Endothelial cell (in vitro differentiated cells): ENCODE data around the gene KCNMA1. TPM values are rescaled to one million over a fixed set of nuclear protein-coding genes. Genes with fewer than 3 reads are reported as not detected.

Experiments used
- DNase-seq: peaks from one replicate; pipeline ENCODE4 v3.0.0; 2021; ENCODE audit warnings: low spot score
- H3K27ac Mint-ChIP-seq: one replicate; pipeline ENCODE4 v1.8.0; 2021; ENCODE audit warnings: mixed read lengths, inconsistent platforms; ENCODE audit not compliant: unreplicated experiment
- H3K27me3 Mint-ChIP-seq: one replicate; pipeline ENCODE4 v1.8.0; 2021; ENCODE audit warnings: mild to moderate bottlenecking, moderate library complexity, mixed read lengths, inconsistent platforms; ENCODE audit not compliant: unreplicated experiment
- H3K36me3 Mint-ChIP-seq: one replicate; pipeline ENCODE4 v1.8.0; 2021; ENCODE audit warnings: mild to moderate bottlenecking, low read depth, mixed read lengths, inconsistent platforms; ENCODE audit not compliant: unreplicated experiment
- H3K4me1 Mint-ChIP-seq: one replicate; pipeline ENCODE4 v1.8.0; 2021; ENCODE audit warnings: mild to moderate bottlenecking, mixed read lengths, inconsistent platforms; ENCODE audit not compliant: unreplicated experiment
- H3K4me3 Mint-ChIP-seq: one replicate; pipeline ENCODE4 v1.8.0; 2021; ENCODE audit warnings: mild to moderate bottlenecking, mixed read lengths, inconsistent platforms; ENCODE audit not compliant: unreplicated experiment
- H3K9me3 Mint-ChIP-seq: one replicate; pipeline ENCODE4 v1.8.0; 2021; ENCODE audit warnings: mixed read lengths, inconsistent platforms; ENCODE audit not compliant: unreplicated experiment
- CTCF ChIP-seq: fragments of 200-600 bp; sonication (generic); IDR thresholded peaks from one replicate; pipeline ENCODE4 v1.5.0; 2021; ENCODE audit warnings: antibody characterized with exemption; ENCODE audit not compliant: unreplicated experiment
- total RNA-seq: library from RNA; stranded (reverse); fragmentation: NEBNext Ultra II Directional; extraction: Animal tissue kit (Norgen Biotek cat#: 25700); gene quantifications from one replicate; pipeline ENCODE4 v1.2.1, GENCODE V29; 2021; ENCODE audit not compliant: unreplicated experiment

Gene KCNMA1
- total RNA-seq, 1 donor from 2014 or later = 5.1 TPM

- H3K27ac Mint-ChIP-seq = no peak overlapping the region
- H3K27me3 Mint-ChIP-seq = no peaks in the 10 kb centered on the region
- DNase-seq = no peak
- no peak overlapping the region for H3K4me3 Mint-ChIP-seq
- TF ChIP-seq CTCF = no peak
- H3K4me1 Mint-ChIP-seq = peaks cover 25% of the 10 kb centered on the region
- H3K9me3 Mint-ChIP-seq = no peaks in the 10 kb centered on the region
- H3K36me3 Mint-ChIP-seq = no peaks in the 10 kb centered on the region
Measured at GRCh38 chr10:77385315-77385714, 252.3 kb downstream of the KCNMA1 start.

GRCh38 chr10:77383861-77384553 lies 253.6 kb downstream of the KCNMA1 start:
- no peak overlapping the region for H3K27ac Mint-ChIP-seq
- H3K27me3 Mint-ChIP-seq = no peaks in the 10 kb centered on the region
- peaks cover 35% of the 10 kb centered on the region for H3K4me1 Mint-ChIP-seq
- H3K4me3 Mint-ChIP-seq = no peak overlapping the region
- no peak for TF ChIP-seq CTCF
- no peaks in the 10 kb centered on the region for H3K36me3 Mint-ChIP-seq
- no peaks in the 10 kb centered on the region for H3K9me3 Mint-ChIP-seq
- no peak for DNase-seq

GRCh38 chr10:77381750-77382149 lies 255.9 kb downstream of the KCNMA1 start:
- Mint-ChIP-seq H3K9me3 (no peaks in the 10 kb centered on the region), H3K27me3 (no peaks in the 10 kb centered on the region), H3K4me3 (no peak overlapping the region), H3K27ac (no peak overlapping the region), H3K4me1 (peaks cover 40% of the 10 kb centered on the region), H3K36me3 (no peaks in the 10 kb centered on the region)
- TF ChIP-seq CTCF = no peak
- DNase-seq = no peak

- TF ChIP-seq CTCF = no peak
- H3K4me3 Mint-ChIP-seq = no peak overlapping the region
- H3K27me3 Mint-ChIP-seq = no peaks in the 10 kb centered on the region
- H3K4me1 Mint-ChIP-seq = peaks cover 35% of the 10 kb centered on the region
- DNase-seq = no peak
- no peak overlapping the region for H3K27ac Mint-ChIP-seq
- H3K9me3 Mint-ChIP-seq = no peaks in the 10 kb centered on the region
- H3K36me3 Mint-ChIP-seq = no peaks in the 10 kb centered on the region
Measured at GRCh38 chr10:77380723-77381122, 256.9 kb downstream of the KCNMA1 start.

GRCh38 chr10:77380191-77380590 lies 257.4 kb downstream of the KCNMA1 start:
- H3K27me3 Mint-ChIP-seq = no peaks in the 10 kb centered on the region
- no peak for DNase-seq
- no peak overlapping the region for H3K27ac Mint-ChIP-seq
- no peak for TF ChIP-seq CTCF
- no peaks in the 10 kb centered on the region for H3K9me3 Mint-ChIP-seq
- no peaks in the 10 kb centered on the region for H3K36me3 Mint-ChIP-seq
- H3K4me1 Mint-ChIP-seq = peaks cover 34% of the 10 kb centered on the region
- no peak overlapping the region for H3K4me3 Mint-ChIP-seq
